PC-9 (cell line): ENCODE results near the gene STOX2.

ENCODE experiments used
- CTCF ChIP-seq: fragments of 200-600 bp; sonication (generic); conservative IDR thresholded peaks from 2 replicates; pipeline ENCODE4 v1.6.1; 2017; ENCODE audit warnings: mixed run types, antibody characterized with exemption, mild to moderate bottlenecking, moderate library complexity
- EZH2 ChIP-seq: fragments of 200-600 bp; sonication (generic); IDR thresholded peaks from 2 replicates; pipeline ENCODE4 v1.8.0; 2017; ENCODE audit warnings: antibody characterized with exemption, low read depth

GRCh38 chr4:184007891-184008290, 102.8 kb downstream of the STOX2 start:
- TF ChIP-seq EZH2, result no peak
- TF ChIP-seq CTCF, result no peak
